SKM-1 (cell line): ENCODE data around the gene CHRDL1.
"Not testable (repeated sequence)": the region's sequence is repeated elsewhere in the genome, so short reads cannot be mapped to it uniquely, and the experiment has no call there.

Source experiments
- DNase-seq: peaks from one replicate; lab custom pipeline; 2025; ENCODE audit not compliant: unreplicated experiment; lab: John Stamatoyannopoulos, UW

Gene CHRDL1

DNA sequence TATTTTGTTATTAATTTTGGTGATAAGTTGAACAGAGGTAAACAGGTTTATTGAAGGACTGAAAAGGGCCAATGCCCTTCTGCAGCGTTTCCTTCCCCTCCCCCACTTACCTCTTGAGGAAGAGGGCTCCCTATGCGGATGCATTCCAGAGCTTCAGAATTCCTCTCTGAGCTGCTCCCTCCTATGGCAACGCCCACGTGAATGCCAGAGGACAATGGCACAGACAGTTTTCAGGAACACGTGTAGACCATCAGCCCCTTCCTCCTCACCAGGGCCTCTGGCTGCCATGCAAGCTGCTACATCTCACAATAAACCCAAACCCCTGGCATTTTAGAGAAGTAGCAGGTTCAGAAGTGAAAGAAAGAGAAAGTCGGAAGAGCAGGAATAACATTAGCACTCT lies 127.9 kb downstream of the CHRDL1 start:
- no peak for DNase-seq

DNA sequence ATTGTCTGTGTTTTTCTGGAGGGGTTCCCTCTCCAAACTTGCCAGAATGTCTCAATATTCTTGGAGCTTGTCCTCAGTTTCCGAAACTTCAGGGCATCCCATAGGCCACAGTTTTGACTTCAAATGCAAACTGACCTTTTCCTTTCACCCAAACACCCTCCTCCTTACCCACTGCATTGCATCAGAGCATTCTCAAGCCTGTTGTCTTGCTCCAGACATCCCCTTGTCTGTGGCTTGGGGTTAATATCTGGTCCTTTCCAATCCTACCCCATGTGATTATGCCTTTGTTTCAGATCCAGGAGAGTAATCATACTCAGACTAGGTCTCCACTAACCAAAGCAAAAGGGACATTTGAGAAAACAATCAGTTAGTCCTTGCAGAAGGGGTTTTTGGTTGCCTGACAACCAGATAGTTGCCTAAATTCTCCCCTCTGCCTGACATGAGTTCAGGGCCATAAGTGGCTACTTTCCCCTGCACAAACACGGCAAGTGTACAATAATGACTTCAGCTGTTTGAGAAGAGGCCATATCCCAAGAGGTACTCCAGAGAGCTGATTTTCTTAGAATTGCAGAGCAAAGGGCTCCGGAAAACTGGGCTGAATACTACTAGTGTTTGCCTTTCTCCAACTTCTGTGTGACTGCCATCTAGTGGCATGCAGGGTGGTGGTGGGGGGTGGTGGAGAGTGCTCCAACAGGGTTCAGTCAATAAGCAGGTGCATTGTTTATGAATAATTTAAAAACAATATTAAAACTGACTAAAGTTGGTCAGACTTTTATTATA lies 130.2 kb downstream of the CHRDL1 start:
- DNase-seq: peak; percentile 0

GRCh38 chrX:110657073-110657472 lies 138.5 kb downstream of the CHRDL1 start:
- DNase-seq: no peak

DNA sequence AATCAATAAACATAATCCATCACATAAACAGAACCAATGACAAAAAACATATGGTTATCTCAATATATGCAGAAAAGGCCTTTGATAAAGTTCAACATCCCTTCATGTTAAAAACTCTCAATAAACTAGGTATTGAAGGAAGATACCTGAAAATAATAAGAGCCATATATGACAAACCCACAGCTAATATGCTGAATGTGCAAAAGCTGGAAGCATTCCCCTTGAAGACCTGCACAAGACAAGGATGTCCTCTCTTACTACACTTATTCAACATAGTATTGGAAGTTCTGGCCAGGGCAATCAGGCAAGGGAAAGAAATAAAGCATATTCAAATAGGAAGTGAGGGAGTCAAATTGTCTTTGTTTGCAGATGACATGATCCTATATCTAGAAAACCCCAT lies 141.3 kb downstream of the CHRDL1 start:
- DNase-seq: not testable (repeated sequence)

GRCh38 chrX:110646386-110646785 lies 149.2 kb downstream of the CHRDL1 start:
- no peak for DNase-seq
